IgD-negative memory B cell (primary cell): ENCODE data around the gene KCNS1. TPM values are rescaled to one million over a fixed set of nuclear protein-coding genes. Genes with fewer than 3 reads are reported as not detected.
A peak's percentile ranks its signal among the peaks of the same experiment; 100 is the strongest.

Experiments
- H3K27ac Mint-ChIP-seq, 3 donors: one replicate each; pipeline ENCODE4 v1.8.0; 2020 to 2022; ENCODE audit warnings: mild to moderate bottlenecking in 3 of 3, mixed read lengths in 3 of 3, moderate library complexity in 1 of 3
- H3K27me3 Mint-ChIP-seq: one replicate; pipeline ENCODE4 v1.8.0; 2021; ENCODE audit warnings: mixed read lengths
- H3K36me3 Mint-ChIP-seq: one replicate; pipeline ENCODE4 v1.8.0; 2020; ENCODE audit warnings: mild to moderate bottlenecking, mixed read lengths
- H3K4me1 Mint-ChIP-seq, 3 donors: one replicate each; pipeline ENCODE4 v1.8.0; 2020 to 2022; ENCODE audit warnings: mixed read lengths in 3 of 3, mild to moderate bottlenecking in 1 of 3
- H3K4me3 Mint-ChIP-seq, 4 donors: one replicate each; pipeline ENCODE4 v1.8.0; 2020 to 2022; ENCODE audit warnings: mild to moderate bottlenecking in 4 of 4, mixed read lengths in 4 of 4, moderate library complexity in 3 of 4
- H3K9me3 Mint-ChIP-seq, 3 donors: one replicate each; pipeline ENCODE4 v1.8.0; 2020 to 2021; ENCODE audit warnings: mixed read lengths in 3 of 3, mild to moderate bottlenecking in 1 of 3
- polyA plus RNA-seq: library from polyadenylated mRNA; unstranded; fragments of 300-500 nt; fragmentation: Illumina TruSeq; gene quantifications from one replicate; pipeline ENCODE4 v1.2.3, GENCODE V29; 2021

Gene KCNS1
- polyA plus RNA-seq, 1 donor from 2014 or later, result not detected

DNA sequence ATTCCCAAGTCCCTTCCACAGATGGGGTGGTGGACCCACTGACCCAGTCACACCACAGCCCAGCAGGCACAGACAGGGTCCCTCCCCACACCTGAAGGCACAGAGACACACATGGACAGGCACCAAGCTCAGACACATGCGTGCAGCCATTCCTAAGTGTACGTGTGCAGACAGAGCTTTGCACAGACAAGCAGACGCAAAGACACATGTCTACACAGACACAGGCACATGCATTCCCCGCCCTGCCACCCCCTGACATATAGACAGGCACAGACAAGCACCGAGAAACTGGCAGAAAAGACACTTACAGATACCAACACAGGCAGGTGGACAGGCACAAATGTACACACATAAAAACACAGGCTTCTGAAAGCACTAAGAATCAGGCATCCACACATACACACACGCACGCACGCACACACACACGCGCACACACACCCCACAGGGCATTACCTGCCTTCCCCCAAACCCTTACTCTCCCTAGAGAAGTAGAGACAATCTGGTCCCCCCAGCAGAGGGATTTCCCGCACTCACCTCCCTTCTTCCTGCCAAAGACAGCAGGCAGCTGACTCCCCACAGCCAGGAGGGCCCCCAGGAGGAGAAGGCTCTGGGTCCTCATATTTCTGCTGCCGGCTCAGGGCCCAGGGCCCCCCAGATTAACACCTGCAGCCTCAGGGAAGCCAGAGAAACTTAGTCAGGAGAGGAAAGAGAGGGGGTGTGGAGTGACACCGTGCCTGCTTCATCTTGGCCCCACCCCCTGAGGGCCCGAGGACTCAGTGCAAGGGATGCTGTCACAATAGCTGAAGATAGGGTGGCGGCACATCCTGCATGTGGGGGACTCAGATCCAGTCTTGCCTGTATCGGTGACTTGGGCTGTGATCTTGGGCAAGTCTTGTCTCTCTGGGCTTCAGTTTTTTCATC lies 13.8 kb upstream of the KCNS1 start, which contains the start of gene WFDC5:
WFDC5 (minus strand) TSS at position 710 of the 921 bp plus-strand sequence; CDS start at position 619, 91 bp downstream.
- peaks cover 4% of the 10 kb centered on the region for H3K27me3 Mint-ChIP-seq
- no peaks in the 10 kb centered on the region for H3K9me3 Mint-ChIP-seq
- H3K36me3 Mint-ChIP-seq, result no peaks in the 10 kb centered on the region
- no peak within 1 kb of the TSS for H3K27ac Mint-ChIP-seq
- peaks cover 0 to 3% (median 0%) of the 10 kb centered on the region in 3 donors for H3K4me1 Mint-ChIP-seq
- no peak within 1 kb of the TSS for H3K4me3 Mint-ChIP-seq

GRCh38 chr20:45113865-45114264 lies 12.9 kb upstream of the KCNS1 start:
- H3K27me3 Mint-ChIP-seq, result peaks cover 4% of the 10 kb centered on the region

DNA sequence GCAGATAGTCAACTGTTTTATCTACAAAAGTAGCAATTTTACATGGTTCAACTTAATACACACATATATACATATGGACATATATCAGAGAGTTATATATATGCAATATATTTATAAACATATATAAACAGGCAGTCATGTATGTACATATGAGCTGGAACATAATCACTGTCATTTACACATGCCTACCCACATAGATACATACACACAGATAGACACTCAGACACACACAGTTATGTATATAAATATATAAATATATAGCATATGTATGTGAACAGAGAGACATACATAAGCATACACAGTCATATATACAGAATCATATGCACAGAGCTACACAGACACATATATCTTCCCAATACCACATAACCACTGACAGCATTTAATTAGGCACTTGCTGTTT lies 11.8 kb upstream of the KCNS1 start:
- Mint-ChIP-seq H3K27me3 (peaks cover 8% of the 10 kb centered on the region), H3K9me3 (no peaks in the 10 kb centered on the region), H3K36me3 (no peaks in the 10 kb centered on the region), H3K4me3 (no peak overlapping the region), H3K4me1 (peaks cover 0 to 3% (median 0%) of the 10 kb centered on the region in 3 donors), H3K27ac (no peak overlapping the region)

More at GRCh38 chr20:45113865-45114264, 12.9 kb upstream of the KCNS1 start:
- H3K4me1 Mint-ChIP-seq, result peaks cover 0 to 3% (median 0%) of the 10 kb centered on the region in 3 donors
- H3K9me3 Mint-ChIP-seq, result no peaks in the 10 kb centered on the region
- no peak overlapping the region for H3K4me3 Mint-ChIP-seq
- H3K27ac Mint-ChIP-seq, result no peak overlapping the region
- no peaks in the 10 kb centered on the region for H3K36me3 Mint-ChIP-seq

GRCh38 chr20:45111799-45112471 lies 11.0 kb upstream of the KCNS1 start:
- Mint-ChIP-seq H3K4me3 (no peak overlapping the region), H3K9me3 (no peaks in the 10 kb centered on the region), H3K4me1 (peaks cover 0 to 3% (median 0%) of the 10 kb centered on the region in 3 donors), H3K27ac (no peak overlapping the region), H3K27me3 (peaks cover 4% of the 10 kb centered on the region), H3K36me3 (no peaks in the 10 kb centered on the region)

DNA sequence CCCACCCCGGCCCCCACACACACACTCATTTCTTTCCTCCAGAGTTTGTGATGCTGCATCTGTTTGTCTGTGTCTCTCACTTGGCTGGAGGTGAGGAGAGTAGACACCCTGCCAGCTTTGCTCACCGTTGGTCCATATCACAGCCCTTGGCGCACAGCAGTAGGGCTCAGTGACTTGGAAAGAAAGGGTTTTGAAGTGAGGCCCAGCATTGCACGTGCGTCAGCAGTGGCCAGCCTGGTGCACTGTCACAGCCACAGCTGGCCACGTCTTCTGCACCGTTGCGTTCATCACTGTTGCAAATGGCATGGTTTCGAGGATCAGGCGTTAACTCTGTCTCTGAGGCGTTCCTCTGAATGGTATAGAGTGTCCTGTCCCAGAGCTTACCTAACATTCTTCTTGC lies 10.4 kb upstream of the KCNS1 start:
- Mint-ChIP-seq H3K4me3 (no peak overlapping the region), H3K27ac (no peak overlapping the region), H3K9me3 (no peaks in the 10 kb centered on the region), H3K36me3 (no peaks in the 10 kb centered on the region), H3K27me3 (peaks cover 4% of the 10 kb centered on the region), H3K4me1 (peaks cover 0 to 3% (median 0%) of the 10 kb centered on the region in 3 donors)

- H3K27me3 Mint-ChIP-seq, result peaks cover 4% of the 10 kb centered on the region
- no peak overlapping the region for H3K4me3 Mint-ChIP-seq
- H3K36me3 Mint-ChIP-seq, result no peaks in the 10 kb centered on the region
- peaks cover 0 to 3% (median 0%) of the 10 kb centered on the region in 3 donors for H3K4me1 Mint-ChIP-seq
- H3K9me3 Mint-ChIP-seq, result no peaks in the 10 kb centered on the region
- no peak overlapping the region for H3K27ac Mint-ChIP-seq
These were observed 9.4 kb upstream of the KCNS1 start for GRCh38 chr20:45110301-45110700.

GRCh38 chr20:45109634-45110033 lies 8.7 kb upstream of the KCNS1 start:
- Mint-ChIP-seq H3K4me1 (no peaks in the 10 kb centered on the region), H3K9me3 (no peaks in the 10 kb centered on the region), H3K27me3 (peaks cover 5% of the 10 kb centered on the region), H3K4me3 (no peak overlapping the region), H3K27ac (no peak overlapping the region), H3K36me3 (no peaks in the 10 kb centered on the region)

- H3K27ac Mint-ChIP-seq, result no peak overlapping the region
- H3K27me3 Mint-ChIP-seq, result peaks cover 19% of the 10 kb centered on the region
- H3K4me1 Mint-ChIP-seq, result peaks cover 0 to 3% (median 2%) of the 10 kb centered on the region in 3 donors
- H3K36me3 Mint-ChIP-seq, result no peaks in the 10 kb centered on the region
- no peak overlapping the region for H3K4me3 Mint-ChIP-seq
- no peaks in the 10 kb centered on the region for H3K9me3 Mint-ChIP-seq
These were observed 4.4 kb upstream of the KCNS1 start for GRCh38 chr20:45105317-45105716.

DNA sequence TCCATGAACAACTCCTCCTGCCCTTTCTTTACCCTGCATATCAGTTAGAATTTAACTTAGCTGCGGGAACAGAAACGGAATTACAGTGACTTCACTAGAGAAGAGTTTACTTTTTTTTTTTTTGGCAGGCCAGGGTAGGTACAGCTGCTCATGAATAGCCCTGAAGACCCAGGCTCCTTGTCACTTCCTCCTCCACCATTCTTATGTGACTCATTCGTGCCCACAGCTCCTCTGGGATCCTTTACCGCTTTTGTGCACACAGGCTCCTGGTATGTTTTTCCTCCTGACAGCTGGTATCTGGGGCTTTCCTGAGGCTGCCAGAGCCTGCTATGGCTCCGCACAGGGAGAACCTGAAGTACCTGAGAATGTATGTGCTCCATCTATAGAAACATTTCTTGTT lies 3.9 kb upstream of the KCNS1 start:
- no peak overlapping the region for H3K27ac Mint-ChIP-seq
- peaks cover 0 to 3% (median 3%) of the 10 kb centered on the region in 3 donors for H3K4me1 Mint-ChIP-seq
- no peak overlapping the region for H3K4me3 Mint-ChIP-seq
- H3K36me3 Mint-ChIP-seq, result no peaks in the 10 kb centered on the region
- H3K27me3 Mint-ChIP-seq, result peaks cover 24% of the 10 kb centered on the region
- H3K9me3 Mint-ChIP-seq, result no peaks in the 10 kb centered on the region

GRCh38 chr20:45103072-45103471 lies 2.1 kb upstream of the KCNS1 start:
- Mint-ChIP-seq H3K27me3 (peaks cover 37% of the 10 kb centered on the region), H3K4me1 (peaks cover 0 to 7% (median 3%) of the 10 kb centered on the region in 3 donors), H3K36me3 (no peaks in the 10 kb centered on the region), H3K9me3 (no peaks in the 10 kb centered on the region), H3K27ac (no peak overlapping the region), H3K4me3 (no peak overlapping the region)

- Mint-ChIP-seq H3K9me3 (no peaks in the 10 kb centered on the region), H3K36me3 (no peaks in the 10 kb centered on the region), H3K4me3 (no peak overlapping the region), H3K27ac (no peak overlapping the region), H3K27me3 (peaks cover 42% of the 10 kb centered on the region), H3K4me1 (peaks cover 0 to 7% (median 5%) of the 10 kb centered on the region in 3 donors)
These were observed 465 bp upstream of the KCNS1 start for GRCh38 chr20:45101333-45101850.

- Mint-ChIP-seq H3K27me3 (peaks cover 34% of the 10 kb centered on the region), H3K9me3 (no peaks in the 10 kb centered on the region), H3K27ac (no peak overlapping the region), H3K36me3 (no peaks in the 10 kb centered on the region), H3K4me3 (peak overlapping the region in 2 of 4 donors; percentile 60 to 79), H3K4me1 (peaks cover 5 to 8% (median 7%) of the 10 kb centered on the region in 3 donors)
These were observed 2.7 kb downstream of the KCNS1 start for GRCh38 chr20:45098103-45098773.

- Mint-ChIP-seq H3K4me3 (no peak overlapping the region), H3K27me3 (peaks cover 32% of the 10 kb centered on the region), H3K4me1 (peaks cover 5 to 8% (median 7%) of the 10 kb centered on the region in 3 donors), H3K27ac (peak overlapping the region in 1 of 3 donors; percentile 89), H3K9me3 (no peaks in the 10 kb centered on the region), H3K36me3 (no peaks in the 10 kb centered on the region)
These were observed 3.3 kb downstream of the KCNS1 start for GRCh38 chr20:45097485-45098102.

GRCh38 chr20:45096781-45097180 lies 4.1 kb downstream of the KCNS1 start:
- H3K27ac Mint-ChIP-seq, result peak overlapping the region in 1 of 3 donors; percentile 20

More at GRCh38 chr20:45096781-45097180, 4.1 kb downstream of the KCNS1 start:
- Mint-ChIP-seq H3K36me3 (no peaks in the 10 kb centered on the region), H3K4me3 (peak overlapping the region in 2 of 4 donors; percentile 3 to 13), H3K27me3 (peaks cover 32% of the 10 kb centered on the region), H3K4me1 (peaks cover 5 to 8% (median 7%) of the 10 kb centered on the region in 3 donors), H3K9me3 (no peaks in the 10 kb centered on the region)
